Measurements from ENCODE around the gene TXNDC8. TPM values are rescaled to one million over a fixed set of nuclear protein-coding genes. Genes with fewer than 3 reads are reported as not detected.
A peak's percentile ranks its signal among the peaks of the same experiment; 100 is the strongest.

Gene TXNDC8
- total RNA-seq, 1 donor from 2014 or later, result not detected

DNA sequence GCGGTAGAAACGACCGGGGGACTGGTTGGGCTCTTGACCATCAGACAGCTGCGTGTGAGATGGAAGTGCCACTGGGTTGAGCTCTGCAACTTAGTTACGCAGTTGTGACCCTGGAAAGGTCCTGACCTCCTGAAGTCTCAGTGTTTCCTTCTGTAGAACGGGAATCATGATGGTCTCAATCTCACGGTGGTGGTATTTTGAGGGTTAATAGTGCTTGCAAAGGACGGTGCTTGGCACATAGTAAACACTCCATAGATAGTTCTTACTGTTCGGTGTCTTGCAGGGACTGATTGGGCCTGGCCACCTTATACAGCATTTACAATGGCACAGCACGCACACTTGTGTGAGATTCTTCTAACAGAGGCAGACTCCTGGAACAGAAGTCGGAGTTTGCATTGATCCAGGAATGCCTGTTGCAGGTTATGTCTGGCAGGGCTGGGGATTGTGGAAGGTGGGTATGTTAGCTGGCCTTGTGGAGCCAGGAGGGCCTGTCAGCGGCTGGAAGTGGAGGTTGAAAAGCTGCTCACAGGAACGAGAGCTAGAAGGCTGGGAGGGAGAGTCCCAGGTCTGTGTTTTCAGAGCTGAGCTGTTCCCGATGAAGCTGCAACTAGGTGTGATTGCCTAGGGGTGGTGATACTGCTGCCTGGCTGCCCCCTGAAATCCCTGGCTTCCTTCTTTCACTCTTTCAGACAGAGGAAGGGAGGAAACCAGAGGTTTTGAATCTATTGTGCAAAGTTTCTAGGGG lies 80.4 kb downstream of the TXNDC8 start:
- peak overlapping the region; percentile 95 for H3K27ac ChIP-seq
- ATAC-seq (peak in 1 of 2 donors; percentile 1), DNase-seq (no peak)
- H3K4me3 ChIP-seq, result peak overlapping the region; percentile 90
- TF ChIP-seq, protein P1, sequence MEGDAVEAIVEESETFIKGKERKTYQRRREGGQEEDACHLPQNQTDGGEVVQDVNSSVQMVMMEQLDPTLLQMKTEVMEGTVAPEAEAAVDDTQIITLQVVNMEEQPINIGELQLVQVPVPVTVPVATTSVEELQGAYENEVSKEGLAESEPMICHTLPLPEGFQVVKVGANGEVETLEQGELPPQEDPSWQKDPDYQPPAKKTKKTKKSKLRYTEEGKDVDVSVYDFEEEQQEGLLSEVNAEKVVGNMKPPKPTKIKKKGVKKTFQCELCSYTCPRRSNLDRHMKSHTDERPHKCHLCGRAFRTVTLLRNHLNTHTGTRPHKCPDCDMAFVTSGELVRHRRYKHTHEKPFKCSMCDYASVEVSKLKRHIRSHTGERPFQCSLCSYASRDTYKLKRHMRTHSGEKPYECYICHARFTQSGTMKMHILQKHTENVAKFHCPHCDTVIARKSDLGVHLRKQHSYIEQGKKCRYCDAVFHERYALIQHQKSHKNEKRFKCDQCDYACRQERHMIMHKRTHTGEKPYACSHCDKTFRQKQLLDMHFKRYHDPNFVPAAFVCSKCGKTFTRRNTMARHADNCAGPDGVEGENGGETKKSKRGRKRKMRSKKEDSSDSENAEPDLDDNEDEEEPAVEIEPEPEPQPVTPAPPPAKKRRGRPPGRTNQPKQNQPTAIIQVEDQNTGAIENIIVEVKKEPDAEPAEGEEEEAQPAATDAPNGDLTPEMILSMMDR (IDR thresholded peaks at IDR 0.05), result no peak
- H3K9me3 ChIP-seq, result no peaks in the 10 kb centered on the region
- H3K4me1 ChIP-seq, result peaks cover 39% of the 10 kb centered on the region
- H3K27me3 ChIP-seq (ENCODE audit: low read depth), result no peaks in the 10 kb centered on the region
- intact Hi-C loops (cut with DNase I), result no loop called here
- no peaks in the 10 kb centered on the region for H3K36me3 ChIP-seq

DNA sequence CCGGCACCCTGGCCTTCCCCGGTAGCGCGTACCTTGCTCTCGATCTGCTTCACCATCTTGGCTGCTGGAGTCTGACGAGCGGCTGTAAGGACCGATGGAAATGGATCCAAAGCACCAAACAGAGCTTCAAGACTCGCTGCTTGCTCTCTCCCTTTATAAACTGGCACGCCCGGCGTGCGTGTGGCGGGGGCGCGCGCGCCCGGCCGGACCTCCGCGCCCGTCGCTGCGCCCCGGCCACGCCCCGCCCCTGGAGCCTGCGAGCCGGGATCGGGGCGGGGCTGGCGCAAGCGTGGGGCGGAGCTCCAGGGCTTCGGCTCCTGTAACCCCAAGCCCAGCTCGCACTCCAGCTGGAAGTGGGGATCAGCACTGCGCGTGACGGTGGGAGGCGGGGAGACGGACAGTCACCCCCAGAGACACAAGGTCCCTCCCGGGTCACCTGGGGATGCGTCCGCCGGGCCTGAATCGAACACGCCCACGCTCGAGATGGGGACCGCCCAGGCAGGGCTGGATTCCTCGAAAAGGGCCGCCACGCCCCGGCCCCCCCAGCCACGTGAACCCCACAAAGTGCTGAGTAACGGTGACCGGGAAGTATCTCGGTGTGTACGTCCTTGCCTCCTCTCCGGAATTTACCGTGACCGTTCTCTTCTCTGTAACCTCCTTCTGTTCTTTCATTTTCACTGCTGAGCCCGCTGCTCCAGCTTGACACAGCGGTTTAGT lies 81.1 kb downstream of the TXNDC8 start, which contains the start of gene TXN:
Gene TXN (minus strand): TSS at position 128 of the 717 bp plus-strand sequence. CDS start 72 bp downstream, at position 56.
- H3K4me3 ChIP-seq, result peak within 1 kb of the TSS; percentile 90
- TF ChIP-seq, protein P1 (IDR thresholded peaks at IDR 0.05), result no peak
- peak within 1 kb of the TSS; percentile 95 for H3K27ac ChIP-seq
- peak; percentile 97 for DNase-seq
- H3K4me1 ChIP-seq, result peaks cover 46% of the 10 kb centered on the region
- peak; percentile 94 to 96 for ATAC-seq
- intact Hi-C loops (cut with DNase I), result no loop called here
- no peaks in the 10 kb centered on the region for H3K36me3 ChIP-seq
- no peaks in the 10 kb centered on the region for H3K9me3 ChIP-seq
- H3K27me3 ChIP-seq (ENCODE audit: low read depth), result no peaks in the 10 kb centered on the region

DNA sequence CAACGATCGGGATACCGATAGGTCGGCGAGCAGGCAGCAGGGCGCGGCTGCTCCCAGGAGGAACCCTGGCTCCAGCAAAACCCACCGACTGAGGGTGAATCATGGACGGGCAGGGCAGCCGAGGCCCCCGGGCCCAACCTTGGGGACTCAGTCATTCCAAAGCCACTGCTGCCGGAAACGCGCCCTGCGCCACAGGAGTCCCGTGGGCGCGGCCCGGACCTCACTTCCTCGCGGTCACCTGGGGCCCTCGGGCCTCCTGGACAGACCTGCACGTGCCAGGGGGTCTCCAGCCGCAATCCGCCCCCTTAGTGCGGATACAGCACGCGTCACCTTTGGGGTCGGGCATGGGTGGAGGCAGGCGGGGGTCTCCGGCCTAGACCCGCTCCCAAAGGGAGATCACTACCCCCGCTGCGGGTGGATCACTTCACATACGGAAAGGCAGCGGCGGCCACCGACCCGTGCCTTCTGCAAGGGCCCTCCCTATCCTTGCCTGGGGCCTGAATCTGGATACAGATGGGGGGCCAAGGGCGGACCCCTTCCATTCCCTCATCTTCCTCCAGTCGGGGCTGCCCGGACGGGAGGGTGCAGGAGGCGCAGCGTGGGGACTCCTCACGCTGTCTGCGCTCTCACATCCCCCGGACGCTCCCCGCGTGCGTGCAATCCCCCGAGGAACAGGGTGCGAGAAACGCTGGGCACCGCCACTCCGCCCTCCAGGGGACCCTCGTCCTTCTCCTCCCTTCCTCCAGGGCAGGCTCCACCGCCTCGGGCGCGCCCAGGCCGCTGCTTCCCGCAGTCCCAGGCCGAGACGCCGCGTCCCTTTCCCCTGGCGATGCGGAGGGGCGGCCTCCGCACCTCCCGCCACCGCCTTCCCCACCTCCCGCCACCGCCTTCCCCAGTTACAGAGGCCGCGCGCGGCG lies 81.9 kb downstream of the TXNDC8 start:
- TF ChIP-seq, protein P1 (IDR thresholded peaks at IDR 0.05), result no peak
- H3K9me3 ChIP-seq, result no peaks in the 10 kb centered on the region
- DNase-seq (peak; percentile 86), ATAC-seq (peak; percentile 69 to 75)
- H3K36me3 ChIP-seq, result peaks cover 5% of the 10 kb centered on the region
- H3K27ac ChIP-seq, result peak overlapping the region; percentile 95
- H3K4me1 ChIP-seq, result peaks cover 46% of the 10 kb centered on the region
- intact Hi-C loops (cut with DNase I), result no loop called here
- H3K27me3 ChIP-seq (ENCODE audit: low read depth), result no peaks in the 10 kb centered on the region
- H3K4me3 ChIP-seq, result peak overlapping the region; percentile 90

DNA sequence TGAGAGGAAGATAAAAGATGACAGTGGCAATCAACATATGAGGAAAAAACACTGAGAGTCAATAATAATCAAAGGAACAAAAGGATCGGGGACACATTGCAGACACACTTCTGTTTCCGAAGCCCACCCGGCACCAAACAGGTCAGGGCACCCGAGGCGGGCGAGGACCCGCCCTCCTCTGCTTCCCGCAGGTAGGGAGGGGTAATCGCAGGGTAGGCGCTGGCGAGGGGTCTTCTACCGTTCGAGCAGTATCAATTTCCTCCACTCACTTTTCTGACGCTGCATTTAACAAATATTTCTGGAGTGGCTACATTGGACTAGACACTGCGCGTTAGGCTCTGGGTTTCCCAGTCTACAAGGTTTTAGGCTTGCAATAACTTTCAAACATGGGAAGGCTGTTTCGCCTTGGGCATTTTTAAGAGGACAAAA lies 82.6 kb downstream of the TXNDC8 start:
- H3K27ac ChIP-seq, result peak overlapping the region; percentile 95
- peak overlapping the region; percentile 90 for H3K4me3 ChIP-seq
- H3K27me3 ChIP-seq (ENCODE audit: low read depth), result no peaks in the 10 kb centered on the region
- ATAC-seq (no peak), DNase-seq (peak; percentile 48)
- no peaks in the 10 kb centered on the region for H3K9me3 ChIP-seq
- H3K36me3 ChIP-seq, result peaks cover 11% of the 10 kb centered on the region
- H3K4me1 ChIP-seq, result peaks cover 46% of the 10 kb centered on the region
- intact Hi-C loops (cut with DNase I), result no loop called here
- TF ChIP-seq, protein P1 (IDR thresholded peaks at IDR 0.05), result no peak

DNA sequence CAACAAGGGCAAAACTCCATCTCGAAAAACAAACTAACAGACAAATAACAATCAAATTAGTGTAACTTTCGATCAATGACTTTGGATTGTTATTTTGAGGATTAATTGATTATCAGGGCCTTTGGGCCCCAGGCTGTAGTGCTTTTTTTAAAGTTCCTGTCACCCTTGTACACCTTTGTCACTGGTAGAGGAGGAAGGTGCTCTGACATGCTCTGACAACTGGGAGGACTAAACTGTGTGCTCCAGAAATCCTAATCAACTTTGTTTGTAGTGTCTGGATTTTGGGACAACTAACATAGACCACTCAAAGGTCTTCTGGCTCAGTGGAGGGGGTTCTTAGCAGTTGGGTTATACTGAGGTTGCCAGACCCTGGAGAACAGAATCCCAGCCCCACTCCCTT lies 83.2 kb downstream of the TXNDC8 start:
- peaks cover 46% of the 10 kb centered on the region for H3K4me1 ChIP-seq
- TF ChIP-seq, protein P1 (IDR thresholded peaks at IDR 0.05), result no peak
- H3K27ac ChIP-seq, result peak overlapping the region; percentile 95
- no peak for DNase-seq
- H3K4me3 ChIP-seq, result peak overlapping the region; percentile 90
- intact Hi-C loops (cut with DNase I), result no loop called here
- H3K9me3 ChIP-seq, result no peaks in the 10 kb centered on the region
- peaks cover 17% of the 10 kb centered on the region for H3K36me3 ChIP-seq
- H3K27me3 ChIP-seq (ENCODE audit: low read depth), result no peaks in the 10 kb centered on the region
- ATAC-seq, result no peak
